HepG2 (cell line): ENCODE data around the gene CCDC158.

Experiments
- CREB3 ChIP-seq: sonication (generic); formaldehyde crosslinking; IDR thresholded peaks from 2 replicates; pipeline ENCODE4 v1.5.0; 2020; ENCODE audit warnings: missing genetic modification reagents
- CTCF ChIP-seq: sonication (generic); formaldehyde crosslinking; IDR thresholded peaks from 2 replicates; pipeline ENCODE4 v1.5.0; 2020; ENCODE audit warnings: mild to moderate bottlenecking, missing genetic modification reagents, moderate library complexity
- EP300 ChIP-seq, 3 experiments: sonication (generic) in 1 of 3; formaldehyde crosslinking in 1 of 3; IDR thresholded peaks; 2 replicates each; pipeline versions ENCODE4 v1.5.1 to v1.6.1; 2011 to 2020; ENCODE audit warnings: low read depth in 2 of 3, low read length in 2 of 3, borderline replicate concordance in 1 of 3, improper control_type of control experiment in 1 of 3, mild to moderate bottlenecking in 1 of 3, missing genetic modification reagents in 1 of 3, moderate library complexity in 1 of 3
- HBP1 ChIP-seq: IDR thresholded peaks from 2 replicates; pipeline ENCODE4 v1.6.1; 2016; ENCODE audit warnings: low read depth, control low read depth
- HCFC1 ChIP-seq: fragments of 150-350 bp; IDR thresholded peaks from 2 replicates; pipeline ENCODE4 v1.6.1; 2014; ENCODE audit warnings: low read depth, low read length
- ISL2 ChIP-seq: sonication (generic); formaldehyde crosslinking; IDR thresholded peaks from 2 replicates; pipeline ENCODE4 v1.5.0; 2020; ENCODE audit warnings: missing genetic modification reagents
- LCORL ChIP-seq, 2 experiments: fragments of 450-650 bp in 1 of 2; sonication (generic) in 1 of 2; formaldehyde crosslinking in 1 of 2; IDR thresholded peaks; 2 replicates each; pipeline versions ENCODE4 v1.5.0 to v1.6.1; 2017 to 2020; ENCODE audit warnings: antibody characterized with exemption in 1 of 2, missing genetic modification reagents in 1 of 2
- MTA1 ChIP-seq: sonication (generic); formaldehyde crosslinking; IDR thresholded peaks from 2 replicates; pipeline ENCODE4 v1.4.0; 2020; ENCODE audit warnings: missing genetic modification reagents, mild to moderate bottlenecking, borderline replicate concordance
- POLR2A ChIP-seq, 2 experiments: IDR thresholded peaks; 2 replicates each; pipeline ENCODE4 v1.6.1; 2011; ENCODE audit warnings: low read depth in 2 of 2, low read length in 2 of 2, mild to moderate bottlenecking in 1 of 2, moderate library complexity in 1 of 2; ENCODE audit not compliant: insufficient read depth in 1 of 2
- POLR2AphosphoS5 ChIP-seq: IDR thresholded peaks from 2 replicates; pipeline ENCODE4 v1.6.1; 2012; ENCODE audit warnings: low read depth, low read length
- RARG ChIP-seq: sonication (generic); formaldehyde crosslinking; IDR thresholded peaks from 2 replicates; pipeline ENCODE4 v1.4.0; 2020; ENCODE audit warnings: low read depth, mild to moderate bottlenecking, missing genetic modification reagents
- STAT5B ChIP-seq: sonication (generic); formaldehyde crosslinking; IDR thresholded peaks from 2 replicates; pipeline ENCODE4 v1.4.0; 2020; ENCODE audit warnings: missing genetic modification reagents
- TBL1XR1 ChIP-seq: fragments of 150-350 bp; IDR thresholded peaks from 2 replicates; pipeline ENCODE4 v1.6.1; 2014; ENCODE audit warnings: borderline replicate concordance, low read length; ENCODE audit not compliant: partially characterized antibody

- TF ChIP-seq STAT5B (CRISPR knock-in tag) (no peak), RARG (CRISPR knock-in tag) (no peak), HBP1 (CRISPR knock-in tag) (no peak), CTCF (CRISPR knock-in tag) (no peak), TBL1XR1 (no peak), CREB3 (CRISPR knock-in tag) (no peak), LCORL (IDR thresholded peaks at IDR 0.05) (no peak), LCORL (CRISPR knock-in tag; IDR thresholded peaks at IDR 0.05) (no peak), MTA1 (no peak), ISL2 (CRISPR knock-in tag) (no peak), POLR2A (IDR thresholded peaks at IDR 0.05; ENCODE audit: insufficient read depth in 1 of 2, low read depth in 2 of 2, low read length in 2 of 2) (no peak), EP300 (IDR thresholded peaks at IDR 0.05; ENCODE audit: low read depth in 2 of 2, low read length in 2 of 2) (no peak), EP300 (CRISPR knock-in tag; IDR thresholded peaks at IDR 0.05; ENCODE audit: borderline replicate concordance) (no peak), HCFC1 (no peak), POLR2AphosphoS5 (no peak)
Observed at GRCh38 chr4:76342191-76342590, 78.8 kb downstream of the CCDC158 start.
